Astrocyte of the spinal cord (primary cell): Measurements from ENCODE around the gene UNCX.

Experiments used
- DNase-seq: peaks from one replicate; pipeline ENCODE4 v3.0.0; 2011; ENCODE audit warnings: low read depth, low spot score
- H3K4me3 ChIP-seq: 2 replicates; pipeline ENCODE4 v1.5.1; 2011; ENCODE audit warnings: low read depth, mild to moderate bottlenecking, low read length, moderate library complexity
- in situ Hi-C: cut with HindIII; loops from 2 replicates; pipeline ENCODE4 v1.10.0; 2017; ENCODE audit warnings: low sequenced_read_pairs
- TF ChIP-seq, protein P1 (sequence below): IDR thresholded peaks from 2 replicates; pipeline ENCODE4 v1.5.1; 2012; ENCODE audit warnings: low read depth, mild to moderate bottlenecking, low read length, inconsistent platforms

The UNCX gene

GRCh38 chr7:1237704-1238255 lies 5.1 kb downstream of the UNCX start:
- no peak overlapping the region for H3K4me3 ChIP-seq
- in situ Hi-C loops: no loop called here
- TF ChIP-seq, protein P1, sequence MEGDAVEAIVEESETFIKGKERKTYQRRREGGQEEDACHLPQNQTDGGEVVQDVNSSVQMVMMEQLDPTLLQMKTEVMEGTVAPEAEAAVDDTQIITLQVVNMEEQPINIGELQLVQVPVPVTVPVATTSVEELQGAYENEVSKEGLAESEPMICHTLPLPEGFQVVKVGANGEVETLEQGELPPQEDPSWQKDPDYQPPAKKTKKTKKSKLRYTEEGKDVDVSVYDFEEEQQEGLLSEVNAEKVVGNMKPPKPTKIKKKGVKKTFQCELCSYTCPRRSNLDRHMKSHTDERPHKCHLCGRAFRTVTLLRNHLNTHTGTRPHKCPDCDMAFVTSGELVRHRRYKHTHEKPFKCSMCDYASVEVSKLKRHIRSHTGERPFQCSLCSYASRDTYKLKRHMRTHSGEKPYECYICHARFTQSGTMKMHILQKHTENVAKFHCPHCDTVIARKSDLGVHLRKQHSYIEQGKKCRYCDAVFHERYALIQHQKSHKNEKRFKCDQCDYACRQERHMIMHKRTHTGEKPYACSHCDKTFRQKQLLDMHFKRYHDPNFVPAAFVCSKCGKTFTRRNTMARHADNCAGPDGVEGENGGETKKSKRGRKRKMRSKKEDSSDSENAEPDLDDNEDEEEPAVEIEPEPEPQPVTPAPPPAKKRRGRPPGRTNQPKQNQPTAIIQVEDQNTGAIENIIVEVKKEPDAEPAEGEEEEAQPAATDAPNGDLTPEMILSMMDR: no peak
- DNase-seq: no peak

DNA sequence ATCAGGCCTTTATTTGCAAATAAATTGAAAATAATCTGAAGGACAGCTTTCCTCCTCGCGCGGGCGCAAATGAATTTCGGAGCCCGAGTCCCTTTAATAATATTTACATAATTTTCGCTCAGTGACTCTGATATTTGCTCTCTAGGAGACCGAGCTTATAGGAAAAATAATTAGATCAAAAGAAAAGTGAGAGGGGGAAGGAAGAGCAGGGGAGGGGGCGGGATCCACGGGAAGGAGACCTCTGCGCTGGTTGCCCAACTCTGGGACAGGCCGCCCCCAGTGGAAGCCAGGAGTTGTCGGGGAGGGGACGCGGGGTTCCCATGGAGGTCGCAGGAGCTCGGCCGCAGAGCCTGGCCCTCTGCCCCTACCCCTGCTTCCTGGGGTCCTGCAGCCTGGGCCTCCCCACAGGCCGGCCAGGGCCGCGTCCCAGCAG lies 5.8 kb downstream of the UNCX start:
- TF ChIP-seq, protein P1: no peak
- no peak overlapping the region for H3K4me3 ChIP-seq
- in situ Hi-C loops: no loop called here
- no peak for DNase-seq

- H3K4me3 ChIP-seq: no peak overlapping the region
- TF ChIP-seq, protein P1: no peak
- in situ Hi-C loops: no loop called here
- no peak for DNase-seq
Measured at GRCh38 chr7:1238931-1239802, 6.5 kb downstream of the UNCX start.

- no peak overlapping the region for H3K4me3 ChIP-seq
- in situ Hi-C loops: no loop called here
- no peak for DNase-seq
- TF ChIP-seq, protein P1: no peak
Measured at GRCh38 chr7:1239803-1240516, 7.3 kb downstream of the UNCX start.

GRCh38 chr7:1240517-1241257 lies 8.0 kb downstream of the UNCX start:
- no peak for DNase-seq

DNA sequence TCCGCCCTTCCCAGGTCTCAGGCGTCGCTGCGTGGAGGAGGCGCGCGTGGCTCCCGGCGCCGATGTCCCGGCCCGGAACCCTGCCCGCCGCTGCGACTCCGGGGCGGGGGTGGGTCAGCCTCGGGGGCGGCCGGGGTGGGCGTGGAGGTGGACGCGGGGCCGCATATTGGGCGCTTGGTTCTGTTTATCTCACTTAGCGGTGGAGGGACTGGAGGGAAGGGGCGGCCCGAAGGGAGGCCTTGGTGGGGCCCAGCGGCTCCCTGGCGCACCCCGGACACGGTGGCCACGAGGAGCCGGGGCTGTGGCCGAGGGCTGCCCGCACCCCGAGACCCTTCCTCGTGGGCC lies 8.6 kb downstream of the UNCX start:
- no peak overlapping the region for H3K4me3 ChIP-seq
- in situ Hi-C loops: no loop called here
- DNase-seq: no peak
- TF ChIP-seq, protein P1: no peak

More at GRCh38 chr7:1240517-1241257, 8.0 kb downstream of the UNCX start:
- in situ Hi-C loops: no loop called here
- no peak overlapping the region for H3K4me3 ChIP-seq
- TF ChIP-seq, protein P1: no peak
